DND-41 (cell line): ENCODE measurements around the gene LIMS1.

ENCODE experiments used
- ATAC-seq: fragments of 200-7000 bp; cut with Tn5 transposase; 3 replicates; pipeline ENCODE4 v1.9.1; 2021; ENCODE audit warnings: low read depth; ENCODE audit not compliant: insufficient read depth
- DNase-seq: peaks from one replicate; pipeline ENCODE4 v3.0.0-alpha.2; 2020
- H2AFZ ChIP-seq: 2 replicates; pipeline ENCODE4 v1.6.0; 2012; ENCODE audit warnings: low read depth, low read length
- H3K27ac ChIP-seq: 2 replicates; pipeline ENCODE4 v1.5.1; 2012; ENCODE audit warnings: low read length, inconsistent platforms
- H3K27me3 ChIP-seq: fragments of 200-600 bp; sonication (generic); 2 replicates; pipeline ENCODE4 v1.6.0; 2012; ENCODE audit warnings: low read length, mild to moderate bottlenecking, inconsistent platforms; ENCODE audit not compliant: insufficient read depth, poor library complexity
- H3K36me3 ChIP-seq: 2 replicates; pipeline ENCODE4 v1.5.1; 2012; ENCODE audit warnings: low read length, inconsistent platforms; ENCODE audit not compliant: insufficient read depth
- H3K4me1 ChIP-seq: 2 replicates; pipeline ENCODE4 v1.5.1; 2012; ENCODE audit warnings: mild to moderate bottlenecking, low read length; ENCODE audit not compliant: insufficient read depth
- H3K4me2 ChIP-seq: 2 replicates; pipeline ENCODE4 v1.6.0; 2012; ENCODE audit warnings: mild to moderate bottlenecking, moderate library complexity, low read length, inconsistent platforms; ENCODE audit not compliant: insufficient read depth
- H3K4me3 ChIP-seq, 2 experiments: fragments of 200-600 bp in 1 of 2; shearing (Covaris generic) in 1 of 2; 2 replicates each; pipeline ENCODE4 v1.5.1; 2012 to 2016; ENCODE audit warnings: inconsistent platforms in 2 of 2, low read length in 2 of 2, mild to moderate bottlenecking in 2 of 2, low read depth in 1 of 2, moderate library complexity in 1 of 2
- H3K79me2 ChIP-seq: 2 replicates; pipeline ENCODE4 v1.6.0; 2012; ENCODE audit warnings: low read length, inconsistent platforms; ENCODE audit not compliant: insufficient read depth
- H3K9ac ChIP-seq: 2 replicates; pipeline ENCODE4 v1.6.0; 2012; ENCODE audit warnings: low read depth, mild to moderate bottlenecking, inconsistent platforms, low read length, moderate library complexity
- H3K9me3 ChIP-seq: 2 replicates; pipeline ENCODE4 v1.5.1; 2012; ENCODE audit warnings: low read length, moderate library complexity, mild to moderate bottlenecking, inconsistent platforms; ENCODE audit not compliant: insufficient read depth, severe bottlenecking
- H4K20me1 ChIP-seq: 2 replicates; pipeline ENCODE4 v1.6.0; 2012; ENCODE audit warnings: low read length; ENCODE audit not compliant: insufficient read depth
- CTCF ChIP-seq: IDR thresholded peaks from 2 replicates; pipeline ENCODE4 v1.5.1; 2012; ENCODE audit warnings: borderline replicate concordance, low read length, moderate library complexity, mild to moderate bottlenecking; ENCODE audit not compliant: poor library complexity, severe bottlenecking; ENCODE audit errors: extremely low read depth
- EZH2 ChIP-seq: IDR thresholded peaks from 3 replicates; pipeline ENCODE4 v1.6.1; 2012; ENCODE audit warnings: borderline replicate concordance, low read depth, mild to moderate bottlenecking, moderate library complexity, low read length, inconsistent platforms; ENCODE audit not compliant: severe bottlenecking

Gene LIMS1, protein sequence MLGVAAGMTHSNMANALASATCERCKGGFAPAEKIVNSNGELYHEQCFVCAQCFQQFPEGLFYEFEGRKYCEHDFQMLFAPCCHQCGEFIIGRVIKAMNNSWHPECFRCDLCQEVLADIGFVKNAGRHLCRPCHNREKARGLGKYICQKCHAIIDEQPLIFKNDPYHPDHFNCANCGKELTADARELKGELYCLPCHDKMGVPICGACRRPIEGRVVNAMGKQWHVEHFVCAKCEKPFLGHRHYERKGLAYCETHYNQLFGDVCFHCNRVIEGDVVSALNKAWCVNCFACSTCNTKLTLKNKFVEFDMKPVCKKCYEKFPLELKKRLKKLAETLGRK

GRCh38 chr2:108533832-108534583, at the start of gene LIMS1:
Gene LIMS1 (plus strand): TSS chr2:108534470. CDS start chr2:108534563, 93 bp downstream.
- DNase-seq = peak; percentile 88
- peaks cover 38% of the 10 kb centered on the region for H3K79me2 ChIP-seq
- H4K20me1 ChIP-seq = peaks cover 6% of the 10 kb centered on the region; the same call in 1 of the 2 replicates
- peak within 1 kb of the TSS; percentile 84 for H3K27ac ChIP-seq
- ATAC-seq = peak; percentile 89
- H3K4me1 ChIP-seq = peaks cover 45% of the 10 kb centered on the region
- H3K27me3 ChIP-seq = no peaks in the 10 kb centered on the region
- peak within 1 kb of the TSS; percentile 75 to 82 for H3K4me3 ChIP-seq
- H3K36me3 ChIP-seq = no peaks in the 10 kb centered on the region; the same call in 1 of the 2 replicates
- H2AFZ ChIP-seq = peak within 1 kb of the TSS; percentile 80
- TF ChIP-seq EZH2 (no peak), CTCF (no peak)
- H3K4me2 ChIP-seq = peak within 1 kb of the TSS; percentile 92
- no peaks in the 10 kb centered on the region for H3K9me3 ChIP-seq
- H3K9ac ChIP-seq = peak within 1 kb of the TSS; percentile 84

GRCh38 chr2:108485253-108485652, 49.0 kb upstream of the LIMS1 start:
- Histone ChIP-seq H3K4me2 (no peak overlapping the region), H4K20me1 (no peaks in the 10 kb centered on the region), H3K36me3 (peaks cover 81% of the 10 kb centered on the region), H2AFZ (no peak overlapping the region), H3K9ac (no peak overlapping the region), H3K4me3 (no peak overlapping the region), H3K4me1 (no peaks in the 10 kb centered on the region), H3K27ac (no peak overlapping the region), H3K27me3 (no peaks in the 10 kb centered on the region), H3K9me3 (no peaks in the 10 kb centered on the region), H3K79me2 (no peaks in the 10 kb centered on the region)
- ATAC-seq (no peak), DNase-seq (no peak)
- no peak for TF ChIP-seq EZH2
- no peak for TF ChIP-seq CTCF

GRCh38 chr2:108490506-108491122, 43.7 kb upstream of the LIMS1 start:
- DNase-seq = no peak
- H2AFZ ChIP-seq = no peak overlapping the region
- H3K36me3 ChIP-seq = peaks cover 83% of the 10 kb centered on the region
- ATAC-seq = no peak
- H3K4me2 ChIP-seq = no peak overlapping the region
- no peaks in the 10 kb centered on the region for H3K9me3 ChIP-seq
- no peak for TF ChIP-seq CTCF
- TF ChIP-seq EZH2 = no peak
- H3K27ac ChIP-seq = no peak overlapping the region
- H3K79me2 ChIP-seq = no peaks in the 10 kb centered on the region
- no peaks in the 10 kb centered on the region for H4K20me1 ChIP-seq
- H3K9ac ChIP-seq = no peak overlapping the region
- H3K4me1 ChIP-seq = no peaks in the 10 kb centered on the region
- no peak overlapping the region for H3K4me3 ChIP-seq
- no peaks in the 10 kb centered on the region for H3K27me3 ChIP-seq
